ENCODE results near the gene EIF4EBP2.

The EIF4EBP2 gene

GRCh38 chr10:70462349-70462984 lies 58.5 kb downstream of the EIF4EBP2 start:
- no peak for DNase-seq

DNA sequence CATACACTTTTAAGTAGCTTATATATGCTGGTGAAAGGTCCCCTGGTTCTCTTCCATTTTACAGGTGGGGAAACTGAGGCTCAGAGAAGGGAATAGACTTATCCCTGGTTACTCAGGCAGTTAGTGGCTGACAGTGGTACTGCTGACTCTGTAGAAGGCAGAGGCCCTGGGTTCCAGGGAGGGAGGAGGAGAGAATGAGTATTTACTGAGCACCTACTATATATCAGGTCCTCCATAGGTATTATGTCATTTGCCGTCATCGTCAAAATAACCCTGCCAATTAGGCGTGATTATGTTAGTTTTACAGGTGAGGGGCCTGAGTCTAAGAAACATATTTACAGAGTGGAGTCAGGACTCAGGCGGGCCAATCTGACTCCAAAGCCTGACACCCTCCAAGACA lies 61.3 kb downstream of the EIF4EBP2 start:
- no peak for DNase-seq

DNA sequence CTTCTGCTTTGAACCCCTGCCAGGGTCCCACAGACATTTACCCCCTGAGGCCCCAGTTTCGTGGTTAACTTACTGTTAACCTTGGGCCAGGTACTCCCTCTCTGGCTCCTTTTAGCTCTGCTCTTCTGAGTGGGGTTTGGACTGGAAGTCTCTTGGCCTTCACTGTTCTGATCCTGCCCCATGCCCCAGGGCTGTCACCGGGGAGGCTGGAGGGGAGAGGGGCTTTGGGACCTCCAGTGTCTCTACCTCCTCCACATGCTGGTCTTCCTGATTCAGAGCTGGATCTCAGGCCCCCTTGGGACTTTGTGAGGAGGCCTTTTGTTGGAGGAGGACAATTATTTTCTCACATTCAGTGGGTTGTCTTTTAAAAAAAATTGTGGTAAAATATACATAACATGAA lies 61.9 kb downstream of the EIF4EBP2 start:
- no peak for DNase-seq

GRCh38 chr10:70466951-70467350 lies 63.0 kb downstream of the EIF4EBP2 start:
- DNase-seq: no peak

GRCh38 chr10:70472799-70473454 lies 69.0 kb downstream of the EIF4EBP2 start:
- DNase-seq: no peak

DNA sequence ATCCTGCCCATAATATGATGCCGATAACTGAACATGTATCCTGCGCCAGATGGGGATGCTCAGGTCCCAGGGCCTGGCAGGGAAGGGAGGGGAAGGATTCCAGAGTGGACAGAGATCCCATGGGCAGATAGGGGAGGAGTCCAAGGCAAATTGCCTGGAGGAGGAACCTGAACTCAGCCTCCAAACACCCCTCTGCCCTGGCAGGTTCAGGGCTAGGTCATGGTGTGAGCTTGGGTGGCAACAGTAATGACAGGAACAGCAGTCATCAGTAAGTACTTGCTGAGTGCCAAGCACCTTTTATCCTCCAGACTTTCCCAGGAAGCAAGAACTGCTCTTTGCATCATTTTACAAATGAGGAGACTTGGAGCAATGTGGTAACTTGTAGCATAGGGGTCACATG lies 70.8 kb downstream of the EIF4EBP2 start:
- no peak for DNase-seq

DNA sequence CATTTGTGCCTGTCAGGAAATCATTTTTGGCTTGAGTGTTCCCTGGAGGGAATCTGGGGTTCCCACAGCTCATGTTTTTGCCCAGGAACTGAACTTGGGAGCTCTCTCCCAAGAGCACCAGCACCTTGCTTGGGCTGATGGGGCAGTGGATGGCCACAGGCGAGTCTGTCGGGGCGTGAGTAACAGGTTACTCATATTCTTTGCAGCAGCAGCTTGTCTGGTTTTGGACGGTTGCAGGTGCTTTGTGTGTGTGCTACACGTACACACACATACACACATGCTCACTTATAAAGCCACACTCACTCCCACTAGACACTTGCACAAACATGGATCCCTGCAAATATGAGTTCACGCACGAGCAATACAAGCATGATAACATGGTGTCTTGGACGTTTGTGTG lies 71.7 kb downstream of the EIF4EBP2 start:
- no peak for DNase-seq

DNA sequence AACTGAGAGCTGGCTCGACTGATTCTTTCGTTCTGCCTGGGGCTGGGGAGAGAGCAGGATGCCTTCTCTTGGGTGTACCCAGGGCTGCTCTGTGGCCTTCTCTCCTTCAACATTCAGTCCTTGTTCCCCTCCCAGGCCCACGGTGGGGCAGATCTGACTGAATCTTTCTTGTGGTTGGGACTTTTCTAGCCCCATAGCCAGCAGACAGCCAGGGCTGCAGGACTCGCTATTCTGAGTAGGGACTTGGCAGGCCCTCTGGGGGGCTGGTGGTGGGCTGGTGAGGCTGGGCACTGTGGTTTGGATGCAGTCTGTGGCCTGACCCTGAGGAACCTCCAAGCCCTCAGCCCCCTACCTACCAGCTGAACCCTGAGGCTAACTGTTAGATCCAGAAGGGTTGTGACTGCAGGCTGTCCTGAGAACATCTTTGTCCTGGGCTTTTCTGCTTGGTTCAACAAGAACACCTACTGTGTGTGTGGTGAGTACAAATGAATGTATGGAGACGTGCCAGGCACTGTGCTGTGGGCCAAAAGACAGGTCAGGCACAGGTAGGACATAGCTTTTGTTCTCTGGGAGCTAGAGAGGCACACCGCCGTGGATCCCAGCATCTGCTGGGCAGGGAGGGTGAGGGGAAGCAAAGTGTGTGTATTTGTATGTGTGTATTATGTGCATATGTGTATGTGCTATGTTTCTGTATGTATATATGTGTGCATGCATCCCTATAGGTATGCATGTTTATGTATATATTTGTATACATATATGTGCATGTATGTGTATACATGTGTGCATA lies 72.5 kb downstream of the EIF4EBP2 start:
- DNase-seq: no peak

DNA sequence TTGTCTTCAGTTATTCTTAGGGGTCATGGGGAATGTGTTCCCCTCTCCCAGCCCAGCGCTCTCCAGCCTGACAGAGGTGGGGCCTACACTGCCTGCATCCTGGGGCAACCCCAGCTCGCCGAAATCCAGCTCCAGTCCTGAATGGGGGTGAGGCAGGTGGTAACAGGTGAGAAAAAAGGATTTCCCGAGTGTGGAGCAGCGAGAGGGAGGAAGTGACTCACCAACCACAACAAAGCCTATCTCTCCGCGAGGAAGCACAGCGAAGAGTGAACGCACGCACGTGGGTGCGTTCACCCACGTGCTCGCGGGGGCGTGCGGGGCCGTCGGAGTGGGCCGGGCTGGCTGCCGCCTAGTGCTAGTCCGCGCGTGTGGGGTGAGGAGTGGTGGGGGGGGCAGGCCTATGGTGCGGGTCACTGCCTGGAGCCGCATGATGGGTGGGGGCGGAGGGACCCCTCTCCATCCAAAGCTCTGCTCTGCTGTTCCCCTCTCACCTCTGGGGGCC lies 73.8 kb downstream of the EIF4EBP2 start:
- DNase-seq: no peak
